Stomach smooth muscle (tissue), 2 donors: Measurements from ENCODE around the gene CELA1.

Source experiments
- H3K27ac ChIP-seq: one replicate; pipeline ENCODE4 v1.7.0; 2013; ENCODE audit warnings: mild to moderate bottlenecking, low read length, inconsistent platforms
- H3K27me3 ChIP-seq, 2 donors: one replicate each; pipeline ENCODE4 v1.7.0; 2013; ENCODE audit warnings: low read length in 2 of 2; ENCODE audit not compliant: insufficient read depth in 2 of 2, control insufficient read depth in 1 of 2
- H3K36me3 ChIP-seq, 2 donors: one replicate each; pipeline ENCODE4 v1.7.0; 2013; ENCODE audit warnings: low read length in 2 of 2; ENCODE audit not compliant: control insufficient read depth in 2 of 2, insufficient read depth in 2 of 2
- H3K4me1 ChIP-seq: one replicate; pipeline ENCODE4 v1.7.0; 2013; ENCODE audit warnings: low read length; ENCODE audit not compliant: control insufficient read depth, insufficient read depth
- H3K4me3 ChIP-seq, 2 donors: one replicate each; pipeline ENCODE4 v1.7.0; 2013; ENCODE audit warnings: low read length in 2 of 2
- H3K9ac ChIP-seq, 2 donors: one replicate each; pipeline ENCODE4 v1.7.0; 2013; ENCODE audit warnings: low read length in 2 of 2, mild to moderate bottlenecking in 1 of 2
- H3K9me3 ChIP-seq, 2 donors: one replicate each; pipeline ENCODE4 v1.7.0; 2013; ENCODE audit warnings: low read length in 2 of 2; ENCODE audit not compliant: control insufficient read depth in 2 of 2
- donor health status: healthy.
- donor health status: Pancreatic carcinoma.

CELA1 gene

DNA sequence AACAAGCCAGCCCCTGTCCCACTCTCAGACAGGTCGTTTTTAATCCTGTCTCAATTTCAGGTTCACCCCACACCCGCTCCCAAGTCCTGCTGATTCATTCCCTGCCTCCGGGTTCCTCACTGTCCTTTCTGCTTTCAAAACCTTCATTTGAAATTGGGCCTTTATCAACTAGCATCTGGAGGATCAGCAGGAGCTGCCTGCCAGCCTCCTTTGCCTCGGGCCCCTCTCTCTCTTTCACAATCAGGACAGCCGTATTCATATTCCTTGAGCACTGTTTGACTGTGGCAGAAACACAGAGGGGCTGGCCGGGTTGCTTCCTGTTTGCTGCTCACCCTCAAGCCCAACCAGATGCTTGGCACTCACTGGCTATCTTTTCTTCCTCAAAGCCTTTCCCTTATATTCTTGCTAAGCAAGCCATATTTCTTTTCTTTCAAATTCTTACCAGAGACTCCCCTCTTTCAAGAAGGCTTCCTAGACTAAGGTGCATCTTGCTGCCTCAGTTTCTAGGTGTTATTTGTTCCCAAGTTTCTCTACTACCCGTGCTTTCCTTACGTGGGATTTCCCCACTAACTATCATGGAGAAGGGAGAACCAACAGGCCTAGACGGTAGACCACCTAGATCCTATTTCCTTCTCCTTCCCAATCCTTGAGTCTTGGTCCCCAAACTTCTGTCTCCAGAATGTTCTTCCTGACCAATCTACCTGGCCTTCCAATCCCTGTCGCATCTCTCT is 41.8 kb upstream of the CELA1 start:
- peaks cover 8% of the 10 kb centered on the region for H3K4me1 ChIP-seq
- no peak overlapping the region for H3K9ac ChIP-seq
- H3K36me3 ChIP-seq: no peaks in the 10 kb centered on the region
- no peak overlapping the region for H3K4me3 ChIP-seq
- no peaks in the 10 kb centered on the region for H3K9me3 ChIP-seq
- H3K27ac ChIP-seq: no peak overlapping the region
- peaks cover 5 to 19% of the 10 kb centered on the region in 2 donors for H3K27me3 ChIP-seq

DNA sequence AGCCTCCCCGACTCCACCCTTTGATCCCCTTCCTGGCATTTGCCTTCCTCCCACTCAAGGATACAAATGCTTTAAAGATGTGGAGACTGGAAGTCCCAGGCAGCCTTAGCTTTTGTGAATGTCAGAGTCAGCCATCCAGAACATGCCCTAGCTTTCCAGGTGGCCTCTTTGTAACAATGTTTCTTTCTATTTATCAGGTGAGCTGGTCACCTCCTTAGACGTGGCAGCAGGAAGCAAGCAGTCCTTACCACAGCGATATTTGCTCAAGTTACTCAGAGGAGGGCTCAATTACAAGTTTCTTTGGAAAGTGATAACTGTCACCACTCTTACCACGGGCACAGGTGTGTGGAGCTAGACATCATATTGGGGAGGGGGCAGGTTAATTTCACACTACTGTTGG is 39.9 kb upstream of the CELA1 start:
- no peak overlapping the region for H3K27ac ChIP-seq
- peaks cover 8% of the 10 kb centered on the region for H3K4me1 ChIP-seq
- no peak overlapping the region for H3K4me3 ChIP-seq
- H3K36me3 ChIP-seq: no peaks in the 10 kb centered on the region
- H3K9ac ChIP-seq: no peak overlapping the region
- H3K9me3 ChIP-seq: no peaks in the 10 kb centered on the region
- peaks cover 5 to 12% of the 10 kb centered on the region in 2 donors for H3K27me3 ChIP-seq

DNA sequence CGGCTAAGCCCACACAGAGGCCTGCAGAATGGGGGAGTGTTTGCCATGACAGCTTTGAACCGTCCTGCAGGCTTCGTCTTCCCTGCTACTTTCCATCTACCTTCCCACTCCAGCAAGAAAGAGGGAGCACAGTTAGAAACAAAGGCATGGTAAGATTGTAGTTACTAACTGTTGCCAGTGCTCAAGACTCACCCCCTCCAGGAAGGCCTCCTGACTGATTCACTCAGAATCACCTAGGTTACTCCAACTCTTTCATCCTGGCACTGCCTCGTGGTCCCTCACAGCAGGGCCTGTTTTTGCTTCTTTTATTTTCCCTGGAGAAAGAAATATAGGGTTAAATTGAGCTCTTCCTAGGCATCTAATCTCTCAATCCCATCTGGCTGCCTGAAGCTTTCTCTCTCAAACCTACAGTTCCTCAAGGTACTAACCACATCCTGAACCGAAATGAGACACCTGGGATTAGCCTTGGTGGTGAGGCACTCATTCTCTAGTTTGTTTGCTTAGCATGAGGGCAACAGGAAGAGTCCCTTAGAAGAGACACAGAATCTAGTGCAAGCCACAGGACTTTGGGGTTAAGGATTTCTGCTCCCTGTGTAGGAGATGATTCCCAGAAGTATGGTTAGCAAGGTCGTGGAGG is 36.9 kb upstream of the CELA1 start:
- H3K27me3 ChIP-seq: no peaks in the 10 kb centered on the region

DNA sequence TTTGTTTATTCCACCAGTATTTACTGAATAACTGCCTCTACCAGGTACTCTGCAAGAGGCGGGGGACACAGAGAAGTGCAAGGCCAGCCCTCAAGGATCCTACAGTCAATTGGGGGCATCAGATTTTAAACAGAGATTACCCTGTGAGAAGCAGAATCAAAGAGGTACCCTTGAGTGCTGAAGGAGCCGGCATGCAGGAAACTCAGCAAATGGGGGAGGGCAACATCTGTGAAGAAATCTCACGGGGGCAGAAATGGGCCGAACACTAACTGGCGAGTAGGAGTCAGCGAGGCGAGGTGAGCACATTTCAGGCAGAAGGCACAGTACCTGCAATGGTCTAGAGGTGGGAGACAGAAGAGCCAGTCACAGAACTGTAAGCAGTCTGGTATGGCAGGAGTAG is 35.7 kb upstream of the CELA1 start:
- peak overlapping the region in 1 of 2 donors; percentile 4 for H3K9ac ChIP-seq
- H3K27ac ChIP-seq: no peak overlapping the region
- H3K9me3 ChIP-seq: no peaks in the 10 kb centered on the region
- H3K4me1 ChIP-seq: peaks cover 5% of the 10 kb centered on the region
- H3K4me3 ChIP-seq: no peak overlapping the region
- H3K36me3 ChIP-seq: no peaks in the 10 kb centered on the region
- no peaks in the 10 kb centered on the region for H3K27me3 ChIP-seq

More for the DNA sequence above, 36.9 kb upstream of the CELA1 start:
- peaks cover 5% of the 10 kb centered on the region for H3K4me1 ChIP-seq
- H3K9ac ChIP-seq: no peak overlapping the region
- no peaks in the 10 kb centered on the region for H3K36me3 ChIP-seq
- H3K9me3 ChIP-seq: no peaks in the 10 kb centered on the region
- H3K4me3 ChIP-seq: no peak overlapping the region
- no peak overlapping the region for H3K27ac ChIP-seq

DNA sequence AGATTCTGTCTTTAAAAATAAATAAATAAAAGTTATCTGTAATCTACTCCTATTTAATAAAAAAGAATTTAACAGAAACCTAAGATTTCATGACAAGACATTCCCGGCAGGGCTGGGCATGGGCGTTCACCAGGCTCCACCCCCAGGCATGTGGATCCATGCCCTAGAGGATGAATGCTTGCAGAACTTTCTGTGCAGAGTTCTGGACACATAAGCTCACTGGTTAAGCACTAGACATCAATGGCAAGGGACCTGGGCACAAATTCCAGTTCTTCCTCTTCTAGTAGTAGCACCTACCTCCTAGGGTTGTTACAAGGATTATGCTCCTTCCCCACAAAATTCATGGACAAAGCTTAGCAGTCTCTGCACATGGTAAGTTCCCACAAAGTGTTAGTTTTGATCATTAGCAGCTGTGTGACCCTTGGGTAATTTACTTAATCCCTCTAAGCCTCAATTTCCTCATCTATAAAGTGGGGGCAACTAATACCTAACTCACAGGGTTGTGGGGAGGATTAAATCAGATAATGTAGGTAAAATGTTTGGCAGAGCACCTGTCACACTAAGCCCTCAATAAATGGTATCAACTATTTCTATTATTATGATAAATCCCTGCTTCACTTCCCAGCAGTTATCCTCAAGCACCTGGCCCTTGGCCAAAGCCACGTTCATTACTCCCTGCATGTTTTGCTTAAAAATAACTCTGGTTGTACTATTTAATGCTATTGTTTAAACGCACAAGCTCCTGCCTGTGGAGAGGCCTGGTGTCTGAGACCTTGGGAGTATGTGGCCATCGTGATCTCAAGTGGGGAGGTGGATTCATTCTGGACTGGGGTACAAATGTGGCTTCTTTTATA is 35.0 kb upstream of the CELA1 start:
- H3K4me1 ChIP-seq: peaks cover 5% of the 10 kb centered on the region
- no peak overlapping the region for H3K27ac ChIP-seq
- H3K4me3 ChIP-seq: no peak overlapping the region
- H3K36me3 ChIP-seq: no peaks in the 10 kb centered on the region
- no peaks in the 10 kb centered on the region for H3K9me3 ChIP-seq
- H3K9ac ChIP-seq: peak overlapping the region in 1 of 2 donors; percentile 4
- no peaks in the 10 kb centered on the region for H3K27me3 ChIP-seq

DNA sequence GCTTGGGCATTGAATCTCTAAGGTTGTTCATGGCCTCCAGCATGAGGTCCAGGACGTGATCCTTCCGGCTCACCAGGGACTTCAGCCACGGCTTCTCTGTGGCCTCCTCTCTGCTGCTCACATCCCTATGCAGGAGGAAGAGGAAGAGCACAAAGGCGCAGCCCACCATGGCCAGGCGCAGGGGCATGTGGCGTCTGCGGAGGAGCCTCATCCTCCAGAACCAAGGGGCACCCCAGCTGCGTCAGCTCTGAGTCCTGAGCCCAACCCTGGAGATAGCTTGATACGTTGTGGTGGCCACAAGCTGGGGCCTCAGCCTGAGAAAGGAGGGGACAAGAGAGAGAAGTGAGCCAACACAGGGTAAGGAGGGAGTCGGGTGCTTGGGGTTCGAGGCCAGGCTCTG is 33.1 kb upstream of the CELA1 start:
- peaks cover 5% of the 10 kb centered on the region for H3K4me1 ChIP-seq
- no peak overlapping the region for H3K9ac ChIP-seq
- H3K27ac ChIP-seq: no peak overlapping the region
- H3K27me3 ChIP-seq: no peaks in the 10 kb centered on the region
- H3K36me3 ChIP-seq: no peaks in the 10 kb centered on the region
- no peaks in the 10 kb centered on the region for H3K9me3 ChIP-seq
- H3K4me3 ChIP-seq: no peak overlapping the region

DNA sequence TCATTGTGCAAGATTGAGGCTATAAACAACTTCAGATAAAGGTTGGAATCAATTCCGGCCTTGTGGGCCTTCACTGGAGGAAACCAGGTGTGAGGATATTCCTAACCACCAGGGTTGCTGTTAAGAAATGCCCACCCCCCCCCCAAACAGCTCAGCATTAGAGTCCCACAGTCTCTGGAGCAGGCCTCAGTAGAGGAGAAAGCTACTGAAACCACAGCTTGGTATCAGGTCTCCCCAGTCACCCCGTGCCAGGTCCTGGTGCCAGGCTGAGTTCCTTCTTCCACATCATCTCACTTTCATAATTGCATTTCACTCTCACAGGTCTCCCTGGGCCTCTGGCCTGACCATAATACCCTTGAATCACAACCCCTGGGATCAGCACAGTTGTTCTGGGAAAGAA is 32.3 kb upstream of the CELA1 start:
- peaks cover 5% of the 10 kb centered on the region for H3K4me1 ChIP-seq
- H3K4me3 ChIP-seq: no peak overlapping the region
- no peak overlapping the region for H3K9ac ChIP-seq
- H3K9me3 ChIP-seq: no peaks in the 10 kb centered on the region
- H3K36me3 ChIP-seq: no peaks in the 10 kb centered on the region
- H3K27ac ChIP-seq: no peak overlapping the region
- no peaks in the 10 kb centered on the region for H3K27me3 ChIP-seq

DNA sequence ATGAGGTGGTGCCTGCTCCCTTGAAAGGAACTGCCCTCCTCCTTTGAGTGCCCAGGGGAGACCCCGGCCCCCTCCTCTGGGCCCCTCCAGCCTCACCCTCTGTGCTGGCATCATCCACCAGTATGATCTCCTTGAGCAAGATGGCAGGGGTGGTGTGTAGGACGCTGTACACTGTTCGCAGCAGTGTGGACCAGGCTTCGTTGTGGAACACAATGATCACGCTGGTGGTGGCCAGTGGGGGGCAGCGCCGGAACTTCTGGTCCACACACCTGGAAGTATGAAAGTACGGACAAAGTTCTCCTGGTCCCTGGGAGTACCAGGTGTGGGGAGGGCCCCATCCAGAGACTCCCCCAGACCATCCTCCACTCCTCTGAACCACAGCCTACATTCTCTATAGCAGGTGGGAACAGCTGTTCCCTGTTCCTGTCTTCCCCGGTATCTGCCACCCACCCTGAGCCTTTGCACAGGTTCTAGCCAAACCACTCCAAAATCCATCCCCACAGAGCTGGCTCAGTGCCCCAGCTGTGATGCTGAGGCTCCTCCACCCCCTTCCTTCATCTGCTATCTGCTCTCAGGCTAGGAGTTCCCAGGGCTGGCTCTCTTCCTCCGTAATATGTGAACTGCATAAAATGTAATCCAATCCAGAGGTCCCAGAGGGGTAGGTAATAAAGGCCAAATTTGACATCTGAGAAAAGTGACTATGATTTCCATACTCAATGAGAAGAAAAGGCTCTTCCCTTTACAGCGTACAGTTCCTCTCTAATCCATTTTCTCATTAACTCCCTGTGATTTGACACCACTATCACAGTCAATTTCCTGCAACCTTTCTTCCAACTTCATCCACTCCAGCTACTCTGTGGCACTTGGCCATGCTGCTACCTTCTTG is 30.9 kb upstream of the CELA1 start:
- Histone ChIP-seq H3K9me3 (no peaks in the 10 kb centered on the region), H3K36me3 (no peaks in the 10 kb centered on the region), H3K9ac (no peak overlapping the region), H3K4me1 (peaks cover 5% of the 10 kb centered on the region), H3K4me3 (no peak overlapping the region), H3K27ac (no peak overlapping the region), H3K27me3 (no peaks in the 10 kb centered on the region)

DNA sequence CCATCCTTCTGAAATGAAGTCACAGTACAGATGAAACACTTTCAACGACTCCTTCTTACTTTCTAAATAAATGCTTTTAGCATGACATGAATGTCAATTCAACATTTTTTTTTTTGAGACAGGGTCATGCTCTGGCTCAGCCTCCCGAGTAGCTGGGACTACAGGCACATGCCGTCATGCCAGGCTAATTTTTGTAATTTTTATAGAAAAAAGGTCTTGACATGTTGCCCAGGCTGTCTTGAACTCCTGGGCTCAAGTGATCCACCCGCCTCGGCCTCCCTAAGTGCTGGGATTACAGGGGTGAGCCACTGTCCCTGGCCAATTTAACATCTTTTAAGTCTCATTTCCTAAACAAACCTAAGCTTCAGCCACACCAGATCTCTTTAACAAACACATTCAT is 28.4 kb upstream of the CELA1 start:
- no peak overlapping the region for H3K27ac ChIP-seq
- no peaks in the 10 kb centered on the region for H3K36me3 ChIP-seq
- H3K9me3 ChIP-seq: no peaks in the 10 kb centered on the region
- H3K27me3 ChIP-seq: no peaks in the 10 kb centered on the region
- no peak overlapping the region for H3K4me3 ChIP-seq
- no peak overlapping the region for H3K9ac ChIP-seq
- peaks cover 4% of the 10 kb centered on the region for H3K4me1 ChIP-seq

DNA sequence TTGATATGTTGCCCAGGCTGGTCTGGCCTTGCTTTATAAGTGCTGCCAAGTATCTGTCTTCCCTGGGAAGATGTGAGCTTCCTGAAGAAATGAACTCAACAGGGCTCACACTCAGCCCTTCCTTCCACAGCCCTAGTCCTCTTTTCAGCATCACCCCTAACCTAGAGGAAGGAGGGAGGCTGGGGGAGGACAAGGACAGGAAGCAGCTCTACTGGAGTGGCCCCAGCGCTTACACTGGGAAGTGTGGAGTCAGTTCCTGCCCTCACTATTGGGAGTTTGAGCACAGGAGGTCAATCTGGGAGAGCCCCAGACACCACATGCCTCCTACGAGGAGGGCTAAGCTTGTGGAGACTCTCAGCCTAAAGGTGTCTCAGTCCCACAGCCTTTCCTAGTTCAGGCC is 27.9 kb upstream of the CELA1 start:
- peaks cover 4% of the 10 kb centered on the region for H3K4me1 ChIP-seq
- H3K4me3 ChIP-seq: no peak overlapping the region
- H3K9me3 ChIP-seq: no peaks in the 10 kb centered on the region
- no peaks in the 10 kb centered on the region for H3K27me3 ChIP-seq
- no peak overlapping the region for H3K9ac ChIP-seq
- no peak overlapping the region for H3K27ac ChIP-seq
- no peaks in the 10 kb centered on the region for H3K36me3 ChIP-seq
